Breast epithelium (tissue), 4 donors: Measurements from ENCODE around the gene CHCHD1. TPM values are rescaled to one million over a fixed set of nuclear protein-coding genes. Genes with fewer than 3 reads are reported as not detected.

ENCODE experiments used
- DNase-seq, 2 donors: peaks; one replicate each; pipeline ENCODE4 v3.0.0-alpha.2; 2019; ENCODE audit warnings: low spot score in 2 of 2
- H3K27ac ChIP-seq, 2 donors: fragments of 200-600 bp; sonication (generic) in 1 of 2; one replicate each; pipeline ENCODE4 v1.5.1; 2016 to 2019; ENCODE audit warnings: mild to moderate bottlenecking in 1 of 2
- H3K27me3 ChIP-seq, 2 donors: fragments of 200-600 bp; sonication (generic) in 1 of 2; one replicate each; pipeline versions ENCODE4 v1.5.1 to v1.6.0; 2017 to 2019; ENCODE audit warnings: control low read depth in 1 of 2, mild to moderate bottlenecking in 1 of 2
- H3K36me3 ChIP-seq: fragments of 200-600 bp; one replicate; pipeline ENCODE4 v1.5.1; 2019
- H3K4me1 ChIP-seq, 2 donors: fragments of 200-600 bp; sonication (generic); one replicate each; pipeline ENCODE4 v1.5.1; 2016 to 2019; ENCODE audit warnings: control low read depth in 1 of 2
- H3K4me3 ChIP-seq, 3 donors: fragments of 200-600 bp; sonication (generic); 1 replicate in 2 of 3; 2 replicates in 1 of 3; pipeline ENCODE4 v1.5.1; 2016 to 2019; ENCODE audit warnings: mild to moderate bottlenecking in 3 of 3, moderate library complexity in 2 of 3
- H3K9me3 ChIP-seq, 2 donors: fragments of 200-600 bp; sonication (generic) in 1 of 2; one replicate each; pipeline ENCODE4 v1.5.1; 2016 to 2019; ENCODE audit warnings: control low read depth in 1 of 2
- CTCF ChIP-seq, 3 donors: fragments of 450-650 bp; IDR thresholded peaks; one replicate each; pipeline ENCODE4 v1.5.1; 2016 to 2017; ENCODE audit warnings: antibody characterized with exemption in 3 of 3, mild to moderate bottlenecking in 3 of 3, moderate library complexity in 3 of 3
- POLR2A ChIP-seq: fragments of 450-650 bp; IDR thresholded peaks from one replicate; pipeline ENCODE4 v1.6.1; 2016; ENCODE audit warnings: antibody characterized with exemption, mild to moderate bottlenecking, moderate library complexity
- POLR2AphosphoS5 ChIP-seq, 3 donors: sonication (generic); formaldehyde crosslinking; IDR thresholded peaks; one replicate each; pipeline ENCODE4 v1.6.1; 2017; ENCODE audit warnings: antibody characterized with exemption in 3 of 3
- intact Hi-C: fragments of 100-400 bp; cut with DNase I; formaldehyde crosslinking; loops from one replicate; pipeline ENCODE4 v1.15.1; 2023; ENCODE audit warnings: low total_unique reads
- total RNA-seq, 3 donors: library from RNA; depleted of rRNA; stranded (reverse); fragments of >200 nt; gene quantifications; one replicate each; pipeline ENCODE4 v1.1.0, GENCODE V29; 2016

Gene CHCHD1
- total RNA-seq, 3 donors from 2014 or later: 25.1 to 37.0 (median 29.9) TPM

- intact Hi-C loops: no loop called here
- no peak for DNase-seq
- Histone ChIP-seq H3K36me3 (peaks cover 6% of the 10 kb centered on the region), H3K27ac (no peak overlapping the region), H3K4me3 (no peak overlapping the region), H3K27me3 (no peaks in the 10 kb centered on the region), H3K9me3 (no peaks in the 10 kb centered on the region), H3K4me1 (no peaks in the 10 kb centered on the region)
- TF ChIP-seq POLR2A (no peak), CTCF (IDR thresholded peaks at IDR 0.05) (no peak), POLR2AphosphoS5 (IDR thresholded peaks at IDR 0.05) (no peak)
Observed at GRCh38 chr10:73798087-73798486, 16.2 kb downstream of the CHCHD1 start.

GRCh38 chr10:73798927-73799560 lies 17.2 kb downstream of the CHCHD1 start:
- no peak overlapping the region for H3K4me3 ChIP-seq
- DNase-seq: no peak
- no peaks in the 10 kb centered on the region for H3K4me1 ChIP-seq
- no peaks in the 10 kb centered on the region for H3K9me3 ChIP-seq
- no peaks in the 10 kb centered on the region for H3K27me3 ChIP-seq
- H3K27ac ChIP-seq: no peak overlapping the region
- TF ChIP-seq POLR2A (no peak), CTCF (IDR thresholded peaks at IDR 0.05) (no peak), POLR2AphosphoS5 (IDR thresholded peaks at IDR 0.05) (no peak)
- H3K36me3 ChIP-seq: peaks cover 6% of the 10 kb centered on the region
- intact Hi-C loops: no loop called here

GRCh38 chr10:73799899-73800559 lies 18.2 kb downstream of the CHCHD1 start:
- Histone ChIP-seq H3K36me3 (peaks cover 6% of the 10 kb centered on the region), H3K4me3 (no peak overlapping the region), H3K4me1 (no peaks in the 10 kb centered on the region), H3K27me3 (no peaks in the 10 kb centered on the region), H3K27ac (no peak overlapping the region), H3K9me3 (no peaks in the 10 kb centered on the region)
- TF ChIP-seq POLR2A (no peak), POLR2AphosphoS5 (IDR thresholded peaks at IDR 0.05) (no peak), CTCF (IDR thresholded peaks at IDR 0.05) (no peak)
- no peak for DNase-seq
- intact Hi-C loops: no loop called here

- TF ChIP-seq POLR2AphosphoS5 (IDR thresholded peaks at IDR 0.05) (no peak), CTCF (IDR thresholded peaks at IDR 0.05) (no peak), POLR2A (no peak)
- H3K27ac ChIP-seq: no peak overlapping the region
- H3K36me3 ChIP-seq: peaks cover 6% of the 10 kb centered on the region
Observed at GRCh38 chr10:73800560-73801252, 18.9 kb downstream of the CHCHD1 start.

GRCh38 chr10:73801253-73801590 lies 19.4 kb downstream of the CHCHD1 start:
- H3K27me3 ChIP-seq: no peaks in the 10 kb centered on the region
- intact Hi-C loops: no loop called here
- no peaks in the 10 kb centered on the region for H3K4me1 ChIP-seq
- H3K9me3 ChIP-seq: no peaks in the 10 kb centered on the region
- peaks cover 6% of the 10 kb centered on the region for H3K36me3 ChIP-seq
- no peak overlapping the region for H3K27ac ChIP-seq
- TF ChIP-seq POLR2AphosphoS5 (IDR thresholded peaks at IDR 0.05) (peak in 1 of 3 donors; percentile 12), POLR2A (no peak)
- H3K4me3 ChIP-seq: no peak overlapping the region
- DNase-seq: no peak

More at GRCh38 chr10:73800560-73801252, 18.9 kb downstream of the CHCHD1 start:
- H3K4me3 ChIP-seq: no peak overlapping the region
- intact Hi-C loops: no loop called here
- no peaks in the 10 kb centered on the region for H3K27me3 ChIP-seq
- no peak for DNase-seq
- no peaks in the 10 kb centered on the region for H3K9me3 ChIP-seq
- no peaks in the 10 kb centered on the region for H3K4me1 ChIP-seq
